Spleen (tissue), 11 donors: ENCODE results near the gene RORC. TPM values are rescaled to one million over a fixed set of nuclear protein-coding genes. Genes with fewer than 3 reads are reported as not detected.

Experiments
- DNase-seq: peaks from one replicate; pipeline ENCODE4 v3.0.0-alpha.2; 2020
- H3K27ac ChIP-seq, 8 donors: fragments of 200-600 bp; sonication (generic) in 7 of 8; 1 replicate in 4 of 8; 2 replicates in 4 of 8; pipeline versions ENCODE4 v1.5.0 to v1.8.0; 2016 to 2021; ENCODE audit warnings: inconsistent platforms in 4 of 8, mild to moderate bottlenecking in 4 of 8, moderate library complexity in 1 of 8
- H3K27me3 ChIP-seq, 7 donors: fragments of 200-600 bp; sonication (generic) in 6 of 7; replicated peaks in 1 of 7; 1 replicate in 4 of 7; 2 replicates in 3 of 7; pipeline versions ENCODE4 v1.5.0 to v1.8.0; 2016 to 2021; ENCODE audit warnings: inconsistent platforms in 3 of 7, mild to moderate bottlenecking in 1 of 7
- H3K36me3 ChIP-seq, 6 donors: fragments of 200-600 bp; sonication (generic) in 5 of 6; 1 replicate in 4 of 6; 2 replicates in 2 of 6; pipeline versions ENCODE4 v1.5.0 to v1.8.0; 2016 to 2021; ENCODE audit warnings: inconsistent platforms in 2 of 6
- H3K4me1 ChIP-seq, 6 donors: fragments of 200-600 bp; sonication (generic) in 5 of 6; 1 replicate in 3 of 6; 2 replicates in 3 of 6; pipeline versions ENCODE4 v1.5.0 to v1.8.0; 2016 to 2021; ENCODE audit warnings: inconsistent platforms in 3 of 6
- H3K4me3 ChIP-seq, 8 donors: fragments of 200-600 bp; sonication (generic) in 7 of 8; 1 replicate in 4 of 8; 2 replicates in 4 of 8; pipeline versions ENCODE4 v1.5.0 to v1.8.0; 2016 to 2021; ENCODE audit warnings: inconsistent platforms in 4 of 8, mild to moderate bottlenecking in 4 of 8, moderate library complexity in 2 of 8
- H3K9me3 ChIP-seq, 8 donors: fragments of 200-600 bp; sonication (generic) in 7 of 8; 1 replicate in 4 of 8; 2 replicates in 4 of 8; pipeline versions ENCODE4 v1.5.0 to v1.8.0; 2016 to 2021; ENCODE audit warnings: inconsistent platforms in 4 of 8
- CTCF ChIP-seq, 11 experiments: fragments of 200-600 bp in 7 of 11; fragments of 450-650 bp in 4 of 11; sonication (generic) in 4 of 11; IDR thresholded peaks in 8 of 11; conservative IDR thresholded peaks in 3 of 11; 1 replicate in 7 of 11; 2 replicates in 4 of 11; pipeline versions ENCODE4 v1.4.0 to v1.8.0; 2016 to 2021; ENCODE audit warnings: antibody characterized with exemption in 11 of 11, inconsistent platforms in 4 of 11, mild to moderate bottlenecking in 1 of 11
- POLR2A ChIP-seq, 3 donors: fragments of 450-650 bp; IDR thresholded peaks; one replicate each; pipeline ENCODE4 v1.5.1; 2017; ENCODE audit warnings: antibody characterized with exemption in 3 of 3, mild to moderate bottlenecking in 1 of 3
- POLR2AphosphoS5 ChIP-seq, 3 donors: sonication (generic); formaldehyde crosslinking; IDR thresholded peaks; one replicate each; pipeline ENCODE4 v1.5.1; 2017; ENCODE audit warnings: antibody characterized with exemption in 3 of 3
- WGBS, 5 donors: extraction: QIAGEN DNeasy Blood & Tissue Kit in 3 of 5; methylation state at CpG; one replicate each; pipeline versions ENCODE4 v1.1.5 to v1.1.7; 2013 to 2018; 5-methylcytosine and 5-hydroxymethylcytosine counted together
- intact Hi-C: fragments of 100-400 bp; cut with DNase I; formaldehyde crosslinking; loops from one replicate; pipeline ENCODE4 v1.15.0; 2023; ENCODE audit warnings: low total_unique reads
- polyA plus RNA-seq, 3 donors: library from polyadenylated mRNA; stranded (reverse); fragments of 200-250 nt; gene quantifications; one replicate each; pipeline ENCODE4 v1.2.1, GENCODE V29; 2013
- total RNA-seq, 7 donors: library from RNA; depleted of rRNA in 3 of 7; stranded (reverse); fragments of >200 nt in 3 of 7; fragmentation: NEBNext Ultra II Directional in 4 of 7; extraction: Animal tissue kit (Norgen Biotek cat#: 25700) in 4 of 7; gene quantifications; one replicate each; pipeline versions ENCODE4 v1.1.0 to v1.2.1, GENCODE V29; 2016 to 2021
- donor health status: healthy with polysubstance abuse.
- donor health status: DM: no; HTN: no; CAD: no; lungs with moderate emphysema.
- donor health status: DM: no; HTN: no; CAD: no.
- donor health status: Bipolar disorder and iron deficiency.
- donor health status: healthy.
- donor health status: DM: no; HTN: no; CAD: no.
- donor health status: DM: yes; HTN: yes; CAD: no.

The RORC gene
- total and polyA plus RNA-seq, 10 donors = 0.14 to 4.1 (median 1.6) TPM

GRCh38 chr1:151801846-151802245, 29.8 kb downstream of the RORC start:
- WGBS, 5 donors = 89 to 94% (median 91%) methylated on average over 2 to 7 of the region's 7 CpGs
- DNase-seq = no peak
- Histone ChIP-seq H3K27me3 (peaks cover 0 to 23% (median 0%) of the 10 kb centered on the region in 7 donors), H3K4me3 (no peak overlapping the region), H3K9me3 (no peaks in the 10 kb centered on the region), H3K4me1 (peaks cover 0 to 6% (median 0%) of the 10 kb centered on the region in 6 donors), H3K27ac (no peak overlapping the region), H3K36me3 (no peaks in the 10 kb centered on the region)
- intact Hi-C loops = no loop called here
- no peak for TF ChIP-seq POLR2AphosphoS5 (IDR thresholded peaks at IDR 0.05)
- TF ChIP-seq POLR2A (IDR thresholded peaks at IDR 0.05) = no peak
- TF ChIP-seq CTCF (IDR thresholded peaks at IDR 0.05 in 8 of 11, conservative IDR thresholded peaks at IDR 0.05 in 3 of 11) = no peak

GRCh38 chr1:151801310-151801820, 30.2 kb downstream of the RORC start:
- TF ChIP-seq POLR2A (IDR thresholded peaks at IDR 0.05) (no peak), POLR2AphosphoS5 (IDR thresholded peaks at IDR 0.05) (no peak), CTCF (IDR thresholded peaks at IDR 0.05 in 8 of 11, conservative IDR thresholded peaks at IDR 0.05 in 3 of 11) (no peak)
- 88 to 95% (median 94%) methylated on average over 10 to 12 of the region's 12 CpGs for WGBS, 5 donors
- intact Hi-C loops = no loop called here
- Histone ChIP-seq H3K4me3 (no peak overlapping the region), H3K9me3 (no peaks in the 10 kb centered on the region), H3K27ac (no peak overlapping the region), H3K4me1 (peaks cover 0 to 6% (median 0%) of the 10 kb centered on the region in 6 donors), H3K27me3 (peaks cover 0 to 23% (median 0%) of the 10 kb centered on the region in 7 donors), H3K36me3 (no peaks in the 10 kb centered on the region)
- no peak for DNase-seq

GRCh38 chr1:151800830-151801229, 30.8 kb downstream of the RORC start:
- H3K27ac ChIP-seq = no peak overlapping the region
- H3K27me3 ChIP-seq = peaks cover 0 to 23% (median 0%) of the 10 kb centered on the region in 7 donors
- no peak overlapping the region for H3K4me3 ChIP-seq
- H3K9me3 ChIP-seq = no peaks in the 10 kb centered on the region
- 57 to 68% (median 61%) methylated on average over 8 of the region's 8 CpGs for WGBS, 5 donors
- H3K36me3 ChIP-seq = no peaks in the 10 kb centered on the region
- DNase-seq = no peak
- intact Hi-C loops = no loop called here
- peaks cover 0 to 6% (median 0%) of the 10 kb centered on the region in 6 donors for H3K4me1 ChIP-seq
- TF ChIP-seq CTCF (IDR thresholded peaks at IDR 0.05 in 8 of 11, conservative IDR thresholded peaks at IDR 0.05 in 3 of 11) (no peak), POLR2A (IDR thresholded peaks at IDR 0.05) (no peak), POLR2AphosphoS5 (IDR thresholded peaks at IDR 0.05) (no peak)

GRCh38 chr1:151799179-151800022, 32.2 kb downstream of the RORC start:
- intact Hi-C loops = no loop called here
- H3K36me3 ChIP-seq = peaks cover 0 to under 1% (median 0%) of the 10 kb centered on the region in 6 donors
- H3K27ac ChIP-seq = no peak overlapping the region
- H3K27me3 ChIP-seq = peaks cover 0 to 23% (median 0%) of the 10 kb centered on the region in 7 donors
- H3K9me3 ChIP-seq = no peaks in the 10 kb centered on the region
- WGBS, 5 donors = 66 to 78% (median 71%) methylated on average over 9 of the region's 9 CpGs
- no peak for TF ChIP-seq POLR2A (IDR thresholded peaks at IDR 0.05)
- no peak for TF ChIP-seq CTCF (IDR thresholded peaks at IDR 0.05 in 8 of 11, conservative IDR thresholded peaks at IDR 0.05 in 3 of 11)
- TF ChIP-seq POLR2AphosphoS5 (IDR thresholded peaks at IDR 0.05) = no peak
- DNase-seq = no peak
- no peak overlapping the region for H3K4me3 ChIP-seq
- H3K4me1 ChIP-seq = peaks cover 0 to 6% (median 0%) of the 10 kb centered on the region in 6 donors
